Astrocyte (in vitro differentiated cells and primary cell): ENCODE results near the gene PRKAG2. TPM values are rescaled to one million over a fixed set of nuclear protein-coding genes. Genes with fewer than 3 reads are reported as not detected.
A peak's percentile ranks its signal among the peaks of the same experiment; 100 is the strongest.

Source experiments
- DNase-seq: peaks from one replicate; pipeline ENCODE4 v3.0.0-alpha.2; 2010; ENCODE audit warnings: low read depth
- FAIRE-seq: peaks from 2 replicates; lab custom pipeline; 2011; peaks lifted over from hg19 to GRCh38; lab: Jason Lieb, UNC
- H2AFZ ChIP-seq: 2 replicates; pipeline ENCODE4 v1.6.0; 2012; ENCODE audit warnings: low read depth, low read length, inconsistent platforms
- H3K27ac ChIP-seq: 2 replicates; pipeline ENCODE4 v1.5.1; 2011; ENCODE audit warnings: low read depth, low read length, inconsistent platforms
- H3K27me3 ChIP-seq: 2 replicates; pipeline ENCODE4 v1.6.0; 2011; ENCODE audit warnings: low read length, inconsistent platforms; ENCODE audit not compliant: insufficient read depth
- H3K36me3 ChIP-seq: 2 replicates; pipeline ENCODE4 v1.5.1; 2011; ENCODE audit warnings: low read length, inconsistent platforms; ENCODE audit not compliant: insufficient read depth
- H3K4me1 ChIP-seq: 2 replicates; pipeline ENCODE4 v1.5.1; 2011; ENCODE audit warnings: low read length, inconsistent platforms; ENCODE audit not compliant: insufficient read depth
- H3K4me2 ChIP-seq: 2 replicates; pipeline ENCODE4 v1.6.0; 2012; ENCODE audit warnings: low read length, inconsistent platforms
- H3K4me3 ChIP-seq: 2 replicates; pipeline ENCODE4 v1.5.1; 2011; ENCODE audit warnings: low read depth, mild to moderate bottlenecking, low read length, inconsistent platforms; ENCODE audit not compliant: insufficient read depth
- H3K79me2 ChIP-seq: 2 replicates; pipeline ENCODE4 v1.6.0; 2012; ENCODE audit warnings: mild to moderate bottlenecking, low read length, inconsistent platforms; ENCODE audit not compliant: insufficient read depth
- H3K9ac ChIP-seq: 2 replicates; pipeline ENCODE4 v1.6.0; 2012; ENCODE audit warnings: mild to moderate bottlenecking, low read length, inconsistent platforms
- H3K9me3 ChIP-seq: 2 replicates; pipeline ENCODE4 v1.5.1; 2012; ENCODE audit warnings: low read depth, mild to moderate bottlenecking, low read length, inconsistent platforms; ENCODE audit not compliant: insufficient read depth
- H4K20me1 ChIP-seq: 2 replicates; pipeline ENCODE4 v1.6.0; 2012; ENCODE audit warnings: low read length, inconsistent platforms; ENCODE audit not compliant: insufficient read depth
- H3K27ac Mint-ChIP-seq: one replicate; pipeline ENCODE4 v1.8.0; 2021; ENCODE audit warnings: mild to moderate bottlenecking, mixed read lengths; ENCODE audit not compliant: unreplicated experiment
- H3K27me3 Mint-ChIP-seq: one replicate; pipeline ENCODE4 v1.8.0; 2021; ENCODE audit warnings: low read depth, mixed read lengths; ENCODE audit not compliant: unreplicated experiment
- H3K36me3 Mint-ChIP-seq: one replicate; pipeline ENCODE4 v1.8.0; 2021; ENCODE audit warnings: low read depth, mixed read lengths; ENCODE audit not compliant: unreplicated experiment
- H3K4me1 Mint-ChIP-seq: one replicate; pipeline ENCODE4 v1.8.0; 2021; ENCODE audit warnings: low read depth, mixed read lengths; ENCODE audit not compliant: unreplicated experiment
- H3K4me3 Mint-ChIP-seq: one replicate; pipeline ENCODE4 v1.8.0; 2021; ENCODE audit warnings: mild to moderate bottlenecking, moderate library complexity, mixed read lengths; ENCODE audit not compliant: unreplicated experiment
- H3K9me3 Mint-ChIP-seq: one replicate; pipeline ENCODE4 v1.8.0; 2021; ENCODE audit warnings: mild to moderate bottlenecking, mixed read lengths; ENCODE audit not compliant: unreplicated experiment
- CTCF ChIP-seq: IDR thresholded peaks from 2 replicates; pipeline ENCODE4 v1.5.1; 2011; ENCODE audit warnings: low read depth, mild to moderate bottlenecking, inconsistent platforms, low read length, moderate library complexity; ENCODE audit not compliant: insufficient read depth
- EZH2 ChIP-seq: IDR thresholded peaks from 2 replicates; pipeline ENCODE4 v1.6.1; 2012; ENCODE audit warnings: mild to moderate bottlenecking, low read length, inconsistent platforms; ENCODE audit not compliant: insufficient read depth
- total RNA-seq: library from RNA; stranded (reverse); gene quantifications from 2 replicates; pipeline ENCODE4 v1.2.1, GENCODE V29; 2021

Gene PRKAG2
- total RNA-seq, 1 donor from 2014 or later, result 40.7 TPM

GRCh38 chr7:151925446-151926335 is 48.8 kb upstream of the PRKAG2 start:
- no peak for FAIRE-seq
- Mint-ChIP-seq H3K27ac (no peak overlapping the region), H3K36me3 (peaks cover 2% of the 10 kb centered on the region), H3K27me3 (peaks cover 45% of the 10 kb centered on the region), H3K4me3 (no peak overlapping the region), H3K4me1 (no peaks in the 10 kb centered on the region), H3K9me3 (no peaks in the 10 kb centered on the region)
- no peak for DNase-seq
- no peaks in the 10 kb centered on the region for H3K36me3 ChIP-seq
- no peaks in the 10 kb centered on the region for H4K20me1 ChIP-seq
- no peaks in the 10 kb centered on the region for H3K9me3 ChIP-seq
- peak overlapping the region; percentile 35 for H2AFZ ChIP-seq
- H3K27ac ChIP-seq, result no peak overlapping the region
- TF ChIP-seq CTCF, result no peak
- peak overlapping the region; percentile 14 for H3K4me3 ChIP-seq
- no peaks in the 10 kb centered on the region for H3K4me1 ChIP-seq
- H3K27me3 ChIP-seq, result no peaks in the 10 kb centered on the region
- H3K79me2 ChIP-seq, result no peaks in the 10 kb centered on the region
- H3K4me2 ChIP-seq, result peak overlapping the region; percentile 64
- H3K9ac ChIP-seq, result peak overlapping the region; percentile 51

DNA sequence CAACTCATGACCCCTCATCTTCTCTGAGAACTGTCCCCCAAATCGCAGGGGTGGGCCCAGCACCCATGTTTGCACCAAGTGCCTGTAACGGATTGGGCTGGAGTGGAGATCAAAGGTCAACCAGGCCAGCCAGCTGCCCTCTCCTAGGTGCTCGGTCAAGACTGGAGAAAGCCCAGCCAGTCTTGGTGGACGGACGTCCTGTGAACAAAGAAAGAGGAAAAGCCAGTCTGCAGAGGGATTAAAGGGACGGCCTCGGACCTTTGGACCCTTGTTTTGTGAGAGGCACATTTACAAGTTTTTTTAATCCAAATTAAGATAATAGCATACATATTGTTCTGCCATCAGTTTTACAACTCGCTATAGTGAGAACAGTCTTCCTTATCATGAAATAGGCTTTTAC is 47.6 kb upstream of the PRKAG2 start:
- Mint-ChIP-seq H3K27me3 (peaks cover 49% of the 10 kb centered on the region), H3K27ac (no peak overlapping the region), H3K36me3 (peaks cover 2% of the 10 kb centered on the region), H3K9me3 (no peaks in the 10 kb centered on the region), H3K4me3 (no peak overlapping the region), H3K4me1 (no peaks in the 10 kb centered on the region)
- TF ChIP-seq EZH2, result no peak
- Histone ChIP-seq H3K4me1 (no peaks in the 10 kb centered on the region), H3K9me3 (no peaks in the 10 kb centered on the region), H4K20me1 (no peaks in the 10 kb centered on the region), H3K27ac (no peak overlapping the region), H2AFZ (no peak overlapping the region), H3K9ac (no peak overlapping the region), H3K4me2 (no peak overlapping the region), H3K79me2 (no peaks in the 10 kb centered on the region), H3K27me3 (no peaks in the 10 kb centered on the region), H3K36me3 (no peaks in the 10 kb centered on the region), H3K4me3 (no peak overlapping the region)
- DNase-seq, result no peak
- no peak for FAIRE-seq

DNA sequence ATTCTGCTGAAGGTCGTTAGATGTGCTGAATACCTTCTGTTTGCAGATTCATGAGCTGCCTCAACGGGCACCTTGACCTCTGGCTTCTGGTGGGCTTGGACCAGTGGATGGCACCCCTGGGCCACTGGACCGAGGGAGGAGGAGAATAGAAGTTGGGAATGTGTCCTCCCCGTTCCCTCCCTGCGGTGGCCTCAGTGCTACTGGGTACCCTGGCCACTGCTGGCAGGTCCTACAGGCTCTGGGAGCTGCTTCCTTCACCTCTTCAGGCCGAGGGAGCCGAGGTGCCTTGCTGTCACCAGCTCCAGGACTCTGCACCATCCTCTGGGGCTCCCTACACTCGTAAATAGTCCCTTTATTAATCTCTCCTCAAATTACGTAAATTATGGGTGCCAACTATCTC is 47.1 kb upstream of the PRKAG2 start:
- Histone ChIP-seq H3K79me2 (no peaks in the 10 kb centered on the region), H3K4me1 (no peaks in the 10 kb centered on the region), H3K36me3 (no peaks in the 10 kb centered on the region), H3K4me2 (no peak overlapping the region), H3K9ac (no peak overlapping the region), H4K20me1 (no peaks in the 10 kb centered on the region), H3K9me3 (no peaks in the 10 kb centered on the region), H2AFZ (no peak overlapping the region), H3K27me3 (no peaks in the 10 kb centered on the region), H3K4me3 (no peak overlapping the region), H3K27ac (no peak overlapping the region)
- TF ChIP-seq CTCF, result no peak
- TF ChIP-seq EZH2, result no peak
- Mint-ChIP-seq H3K4me1 (no peaks in the 10 kb centered on the region), H3K27me3 (peaks cover 47% of the 10 kb centered on the region), H3K9me3 (no peaks in the 10 kb centered on the region), H3K36me3 (peaks cover 2% of the 10 kb centered on the region), H3K27ac (no peak overlapping the region), H3K4me3 (no peak overlapping the region)
- FAIRE-seq (no peak), DNase-seq (no peak)
